GM20000 (cell line): ENCODE data around the gene GPNMB.
"Not testable (repeated sequence)": the region's sequence is repeated elsewhere in the genome, so short reads cannot be mapped to it uniquely, and the experiment has no call there.

Experiments used
- DNase-seq: peaks from one replicate; pipeline ENCODE4 v3.0.0; 2012; ENCODE audit warnings: low spot score
- TF ChIP-seq, protein P1 (sequence below): IDR thresholded peaks from 2 replicates; pipeline ENCODE4 v1.5.1; 2012; ENCODE audit warnings: mild to moderate bottlenecking, control low read depth; ENCODE audit errors: extremely low read depth, missing control alignments

GPNMB gene

DNA sequence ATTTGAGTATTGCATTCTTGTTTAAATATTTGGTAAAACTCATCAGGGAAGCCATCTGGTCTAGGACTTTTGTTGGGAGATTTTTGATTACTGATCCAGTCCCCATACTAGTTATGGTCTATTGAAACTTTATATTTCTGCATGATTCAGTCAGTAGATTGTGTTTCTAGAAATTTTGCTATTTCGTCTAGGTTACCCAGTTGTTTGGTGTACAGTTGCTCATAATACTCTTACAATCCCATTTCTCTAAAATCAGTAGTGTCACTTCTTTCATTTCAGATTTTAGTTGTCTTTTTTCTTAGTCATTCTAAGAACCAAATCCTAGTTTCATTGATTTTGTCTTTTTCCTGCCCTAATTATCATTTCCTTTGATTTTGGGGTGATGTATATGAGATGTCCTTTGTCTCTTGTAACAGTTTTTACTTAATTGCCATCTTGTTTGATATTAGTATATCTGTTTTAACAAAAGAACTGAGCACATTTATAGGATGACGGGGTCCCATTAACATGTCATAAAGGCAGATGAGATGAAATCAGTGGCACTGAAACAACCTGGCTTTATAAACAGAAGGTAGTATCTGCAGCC is 60.5 kb downstream of the GPNMB start:
- TF ChIP-seq, protein P1, sequence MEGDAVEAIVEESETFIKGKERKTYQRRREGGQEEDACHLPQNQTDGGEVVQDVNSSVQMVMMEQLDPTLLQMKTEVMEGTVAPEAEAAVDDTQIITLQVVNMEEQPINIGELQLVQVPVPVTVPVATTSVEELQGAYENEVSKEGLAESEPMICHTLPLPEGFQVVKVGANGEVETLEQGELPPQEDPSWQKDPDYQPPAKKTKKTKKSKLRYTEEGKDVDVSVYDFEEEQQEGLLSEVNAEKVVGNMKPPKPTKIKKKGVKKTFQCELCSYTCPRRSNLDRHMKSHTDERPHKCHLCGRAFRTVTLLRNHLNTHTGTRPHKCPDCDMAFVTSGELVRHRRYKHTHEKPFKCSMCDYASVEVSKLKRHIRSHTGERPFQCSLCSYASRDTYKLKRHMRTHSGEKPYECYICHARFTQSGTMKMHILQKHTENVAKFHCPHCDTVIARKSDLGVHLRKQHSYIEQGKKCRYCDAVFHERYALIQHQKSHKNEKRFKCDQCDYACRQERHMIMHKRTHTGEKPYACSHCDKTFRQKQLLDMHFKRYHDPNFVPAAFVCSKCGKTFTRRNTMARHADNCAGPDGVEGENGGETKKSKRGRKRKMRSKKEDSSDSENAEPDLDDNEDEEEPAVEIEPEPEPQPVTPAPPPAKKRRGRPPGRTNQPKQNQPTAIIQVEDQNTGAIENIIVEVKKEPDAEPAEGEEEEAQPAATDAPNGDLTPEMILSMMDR: no peak
- DNase-seq: no peak

DNA sequence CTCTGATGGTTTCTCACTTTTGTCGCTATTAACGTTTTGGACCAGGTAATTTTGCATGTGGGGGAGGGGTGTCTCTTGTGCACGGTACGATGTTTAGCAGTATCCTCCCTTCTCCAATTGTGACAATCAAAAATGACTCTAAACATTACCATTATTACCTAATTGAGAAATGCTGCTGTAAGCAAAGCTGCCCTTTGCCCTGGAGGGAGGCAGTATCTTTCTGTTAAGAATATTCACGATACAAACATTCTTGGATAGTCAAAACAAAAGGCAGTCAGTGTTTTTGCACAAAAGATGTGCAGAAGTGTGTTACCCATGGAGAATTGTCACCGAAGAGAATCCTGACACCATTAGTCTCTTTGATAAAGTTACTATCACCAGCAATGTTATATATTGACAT is 62.2 kb downstream of the GPNMB start:
- DNase-seq: no peak
- TF ChIP-seq, protein P1: no peak

DNA sequence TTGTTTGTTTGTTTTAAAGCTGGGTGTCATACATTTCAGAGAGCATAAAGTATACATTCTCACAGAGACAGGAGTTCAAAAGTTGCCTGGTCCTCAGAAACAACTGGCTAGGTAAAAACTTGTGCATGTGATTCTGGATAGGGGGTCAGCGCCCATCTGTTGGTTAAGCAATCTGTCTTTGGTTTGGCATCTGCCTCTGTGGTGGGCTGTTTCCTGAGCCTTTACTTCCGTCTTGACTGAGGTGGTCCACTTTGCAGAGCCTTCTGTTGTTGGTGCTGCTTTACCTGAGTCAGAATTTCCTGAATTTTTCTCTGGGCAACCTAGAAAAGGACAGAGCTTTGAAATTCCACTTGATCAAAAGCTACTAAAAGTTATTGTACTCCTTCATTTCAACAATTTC is 65.6 kb downstream of the GPNMB start:
- DNase-seq: not testable (repeated sequence)

DNA sequence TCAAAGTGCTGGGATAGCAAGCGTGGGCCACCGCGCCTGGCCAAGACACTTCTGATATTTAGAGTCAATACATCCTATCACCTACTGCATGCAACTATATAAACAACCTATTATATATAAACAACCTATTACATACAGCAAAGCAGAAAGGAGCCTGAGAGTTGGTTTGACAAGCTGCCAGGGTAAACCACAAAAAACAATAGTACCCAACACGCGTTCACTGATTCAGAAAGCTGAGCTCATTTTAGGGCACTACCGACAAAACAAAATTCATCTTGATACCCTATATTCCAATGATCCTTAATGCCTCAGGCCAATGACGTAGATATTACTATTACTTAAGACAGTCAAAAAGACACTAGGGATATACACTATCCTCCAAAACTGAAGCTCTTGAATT is 68.8 kb downstream of the GPNMB start:
- no peak for DNase-seq
- TF ChIP-seq, protein P1: no peak
